Adrenal gland (tissue), 12 donors: Measurements from ENCODE around the gene CRISPLD2. TPM values are rescaled to one million over a fixed set of nuclear protein-coding genes. Genes with fewer than 3 reads are reported as not detected.

Experiments
- DNase-seq, 7 donors: peaks; one replicate each; pipeline ENCODE4 v3.0.0-alpha.2; 2019 to 2020
- H3K27ac ChIP-seq, 5 donors: fragments of 200-600 bp; sonication (generic) in 4 of 5; 1 replicate in 3 of 5; 2 replicates in 2 of 5; pipeline versions ENCODE4 v1.5.1 to v1.8.0; 2016 to 2020; ENCODE audit warnings: mild to moderate bottlenecking in 1 of 5
- H3K27me3 ChIP-seq: fragments of 200-600 bp; 2 replicates; pipeline ENCODE4 v1.8.0; 2021
- H3K36me3 ChIP-seq, 2 donors: fragments of 200-600 bp; replicated peaks in 1 of 2; 1 replicate in 1 of 2; 2 replicates in 1 of 2; pipeline versions ENCODE4 v1.5.1 to v1.8.0; 2018 to 2022
- H3K4me1 ChIP-seq, 2 donors: fragments of 200-600 bp; replicated peaks in 1 of 2; 1 replicate in 1 of 2; 2 replicates in 1 of 2; pipeline versions ENCODE4 v1.5.1 to v1.8.0; 2018 to 2021
- H3K4me3 ChIP-seq, 4 donors: fragments of 200-600 bp; sonication (generic) in 3 of 4; one replicate each; pipeline ENCODE4 v1.5.1; 2016 to 2018
- H3K9me3 ChIP-seq, 3 donors: fragments of 200-600 bp; sonication (generic) in 1 of 3; replicated peaks in 1 of 3; 1 replicate in 2 of 3; 2 replicates in 1 of 3; pipeline versions ENCODE4 v1.5.1 to v1.8.0; 2016 to 2021
- POLR2A ChIP-seq, 2 donors: fragments of 450-650 bp; IDR thresholded peaks; one replicate each; pipeline ENCODE4 v1.6.1; 2017; ENCODE audit warnings: antibody characterized with exemption in 2 of 2, mild to moderate bottlenecking in 2 of 2, moderate library complexity in 1 of 2
- WGBS, 4 donors: extraction: QIAGEN DNeasy Blood & Tissue Kit in 2 of 4; methylation state at CpG; one replicate each; pipeline versions ENCODE4 v1.1.5 to v1.1.7; 2013 to 2017; 5-methylcytosine and 5-hydroxymethylcytosine counted together
- intact Hi-C, 2 donors: fragments of 100-400 bp; cut with DNase I; formaldehyde crosslinking; loops; one replicate each; pipeline versions ENCODE4 v1.14.1 to v1.15.0; 2022 to 2023
- polyA plus RNA-seq, 3 donors: library from polyadenylated mRNA; stranded (reverse); fragments of 200-250 nt in 2 of 3; fragments of 350-450 nt in 1 of 3; fragmentation: Illumina TruSeq in 1 of 3; extraction: RNeasy Lipid Tissue Mini Kit (QIAGEN cat#74804) in 1 of 3; gene quantifications; one replicate each; pipeline ENCODE4 v1.2.3, GENCODE V29; 2013 to 2014
- total RNA-seq, 9 donors: library from RNA; depleted of rRNA in 4 of 9; stranded (reverse); fragments of >200 nt in 4 of 9; fragments of 120-200 nt in 1 of 9; fragmentation: NEBNext Ultra II Directional in 1 of 9; extraction: Animal tissue kit (Norgen Biotek cat#: 25700) in 1 of 9; gene quantifications; one replicate each; pipeline versions ENCODE4 v1.1.0 to v1.2.4, GENCODE V29; 2013 to 2023
- TF ChIP-seq, protein P1 (sequence below), 6 experiments: fragments of 450-650 bp in 4 of 6; fragments of 200-600 bp in 2 of 6; sonication (generic) in 1 of 6; IDR thresholded peaks; 1 replicate in 5 of 6; 2 replicates in 1 of 6; pipeline versions ENCODE4 v1.5.1 to v1.8.0; 2016 to 2021; ENCODE audit warnings: antibody characterized with exemption in 6 of 6, mild to moderate bottlenecking in 2 of 6, moderate library complexity in 1 of 6
- donor health status: healthy with polysubstance abuse.
- donor health status: Bipolar disorder and iron deficiency.
- donor health status: DM: yes; HTN: yes; CAD: no.
- donor health status: DM: no; HTN: no; CAD: no.
- donor health status: DM: no; HTN: no; CAD: no.
- donor health status: DM: yes; HTN: yes; CAD: no.

CRISPLD2 gene
- total and polyA plus RNA-seq, 12 donors = 2.1 to 362 (median 57.5) TPM

DNA sequence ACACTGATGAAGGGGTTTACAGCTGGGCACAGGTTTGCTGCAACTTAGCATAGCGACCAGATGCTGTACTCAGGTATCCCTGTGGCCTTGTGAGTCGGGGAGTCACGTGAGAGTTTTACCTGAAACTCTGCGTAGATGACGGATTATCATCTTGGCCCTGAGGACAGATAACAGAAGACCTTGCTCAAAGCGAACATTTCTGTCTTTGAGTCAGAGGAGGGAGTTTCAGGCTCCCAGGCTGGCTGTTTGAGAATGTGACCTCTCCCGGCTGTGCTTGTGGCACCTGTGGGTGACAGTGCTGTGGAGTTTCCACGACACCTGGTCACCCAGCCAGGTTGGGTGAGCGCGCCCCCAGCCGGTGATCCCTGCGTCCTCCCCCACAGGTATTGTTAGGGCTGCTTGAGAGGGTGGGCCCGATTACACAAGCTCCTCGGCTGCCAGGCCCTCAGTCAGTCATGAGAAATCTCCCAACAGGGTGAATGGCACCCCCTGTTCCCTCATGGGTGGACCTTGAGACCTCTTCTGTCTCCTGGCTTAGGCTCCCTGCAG lies 44.4 kb upstream of the CRISPLD2 start:
- peaks cover 0 to 64% of the 10 kb centered on the region in 2 donors for H3K36me3 ChIP-seq
- H3K9me3 ChIP-seq = no peaks in the 10 kb centered on the region
- peak in 2 of 7 donors; percentile 29 to 39 for DNase-seq
- peak overlapping the region in 2 of 5 donors; percentile 26 to 59 for H3K27ac ChIP-seq
- no peak overlapping the region for H3K4me3 ChIP-seq
- intact Hi-C loops = no loop called here
- no peaks in the 10 kb centered on the region for H3K27me3 ChIP-seq
- peaks cover 0 to 7% of the 10 kb centered on the region in 2 donors for H3K4me1 ChIP-seq
- WGBS, 4 donors = 55 to 75% (median 64%) methylated on average over 9 to 14 of the region's 14 CpGs
- TF ChIP-seq POLR2A (IDR thresholded peaks at IDR 0.05) = no peak
- TF ChIP-seq, protein P1, sequence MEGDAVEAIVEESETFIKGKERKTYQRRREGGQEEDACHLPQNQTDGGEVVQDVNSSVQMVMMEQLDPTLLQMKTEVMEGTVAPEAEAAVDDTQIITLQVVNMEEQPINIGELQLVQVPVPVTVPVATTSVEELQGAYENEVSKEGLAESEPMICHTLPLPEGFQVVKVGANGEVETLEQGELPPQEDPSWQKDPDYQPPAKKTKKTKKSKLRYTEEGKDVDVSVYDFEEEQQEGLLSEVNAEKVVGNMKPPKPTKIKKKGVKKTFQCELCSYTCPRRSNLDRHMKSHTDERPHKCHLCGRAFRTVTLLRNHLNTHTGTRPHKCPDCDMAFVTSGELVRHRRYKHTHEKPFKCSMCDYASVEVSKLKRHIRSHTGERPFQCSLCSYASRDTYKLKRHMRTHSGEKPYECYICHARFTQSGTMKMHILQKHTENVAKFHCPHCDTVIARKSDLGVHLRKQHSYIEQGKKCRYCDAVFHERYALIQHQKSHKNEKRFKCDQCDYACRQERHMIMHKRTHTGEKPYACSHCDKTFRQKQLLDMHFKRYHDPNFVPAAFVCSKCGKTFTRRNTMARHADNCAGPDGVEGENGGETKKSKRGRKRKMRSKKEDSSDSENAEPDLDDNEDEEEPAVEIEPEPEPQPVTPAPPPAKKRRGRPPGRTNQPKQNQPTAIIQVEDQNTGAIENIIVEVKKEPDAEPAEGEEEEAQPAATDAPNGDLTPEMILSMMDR (IDR thresholded peaks at IDR 0.05) = no peak

DNA sequence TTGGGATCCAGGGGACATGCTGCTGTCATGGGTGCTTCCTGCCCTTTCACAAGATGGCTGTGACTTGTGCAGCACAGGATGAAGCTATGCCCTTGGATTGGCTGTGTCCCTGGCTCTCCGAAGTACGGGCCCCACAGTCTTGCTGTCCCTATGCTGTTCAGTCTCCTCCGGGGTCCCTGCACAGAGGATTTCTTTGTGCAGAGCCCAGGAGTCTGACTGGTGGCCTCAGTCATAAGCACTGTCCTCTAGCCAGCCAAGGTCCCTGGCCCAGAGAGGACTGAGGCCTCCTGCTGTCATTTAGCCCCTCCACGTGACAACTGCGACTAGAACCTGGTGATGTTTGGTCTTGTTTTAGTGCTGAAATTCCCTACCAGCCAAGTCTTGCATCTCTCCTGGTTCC lies 42.4 kb upstream of the CRISPLD2 start:
- Histone ChIP-seq H3K4me1 (peaks cover 0 to 7% of the 10 kb centered on the region in 2 donors), H3K9me3 (no peaks in the 10 kb centered on the region), H3K27ac (no peak overlapping the region), H3K4me3 (no peak overlapping the region), H3K36me3 (peaks cover 0 to 64% of the 10 kb centered on the region in 2 donors), H3K27me3 (no peaks in the 10 kb centered on the region)
- 80 to 96% (median 92%) methylated on average over 1 to 5 of the region's 5 CpGs for WGBS, 4 donors
- TF ChIP-seq, protein P1 (IDR thresholded peaks at IDR 0.05) = no peak
- TF ChIP-seq POLR2A (IDR thresholded peaks at IDR 0.05) = no peak
- DNase-seq = no peak
- intact Hi-C loops = no loop called here

DNA sequence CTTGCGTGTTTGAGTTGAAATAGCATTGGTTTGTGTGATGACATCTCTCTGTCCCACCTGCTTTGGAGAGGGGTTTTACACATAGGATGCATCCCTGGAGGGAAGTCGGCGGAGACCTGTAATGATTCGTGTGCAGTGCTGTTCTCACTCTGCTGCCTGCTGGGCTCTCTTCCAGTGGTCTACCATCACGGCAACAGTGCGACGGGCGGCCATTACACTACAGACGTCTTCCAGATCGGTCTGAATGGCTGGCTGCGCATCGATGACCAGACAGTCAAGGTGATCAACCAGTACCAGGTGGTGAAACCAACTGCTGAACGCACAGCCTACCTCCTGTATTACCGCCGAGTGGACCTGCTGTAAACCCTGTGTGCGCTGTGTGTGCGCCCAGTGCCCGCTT lies 41.1 kb upstream of the CRISPLD2 start:
- Histone ChIP-seq H3K9me3 (no peaks in the 10 kb centered on the region), H3K4me3 (no peak overlapping the region), H3K27me3 (no peaks in the 10 kb centered on the region), H3K27ac (no peak overlapping the region), H3K36me3 (peaks cover 0 to 51% of the 10 kb centered on the region in 2 donors), H3K4me1 (peaks cover 0 to 7% of the 10 kb centered on the region in 2 donors)
- TF ChIP-seq POLR2A (IDR thresholded peaks at IDR 0.05) = no peak
- TF ChIP-seq, protein P1 (IDR thresholded peaks at IDR 0.05) = no peak
- intact Hi-C loops = no loop called here
- WGBS, 4 donors = 90 to 98% (median 95%) methylated on average over 16 to 18 of the region's 18 CpGs
- DNase-seq = no peak

DNA sequence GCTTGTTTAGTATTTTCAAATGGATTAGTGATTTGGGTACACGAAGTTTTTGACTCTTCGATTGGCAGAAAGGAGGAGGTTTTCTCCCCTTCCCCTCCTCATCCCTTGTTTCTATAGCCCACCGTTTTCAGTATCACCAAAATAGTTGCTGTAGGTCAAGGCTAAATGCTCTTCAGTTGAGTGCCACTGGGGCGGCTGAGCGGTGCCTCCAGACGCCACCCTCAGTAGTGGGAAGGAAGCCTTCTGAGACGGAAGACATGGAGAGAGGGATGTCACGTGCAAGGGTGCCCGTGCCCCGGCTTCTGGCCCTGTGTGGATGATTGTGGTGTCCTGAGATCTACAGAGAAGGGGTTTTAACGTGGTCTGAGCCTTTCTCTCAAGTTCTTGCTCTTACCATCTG lies 39.7 kb upstream of the CRISPLD2 start:
- intact Hi-C loops = no loop called here
- TF ChIP-seq POLR2A (IDR thresholded peaks at IDR 0.05) = no peak
- 89 to 95% (median 91%) methylated on average over 11 of the region's 11 CpGs for WGBS, 4 donors
- Histone ChIP-seq H3K36me3 (peaks cover 0 to 39% of the 10 kb centered on the region in 2 donors), H3K27ac (no peak overlapping the region), H3K4me1 (peaks cover 0 to 3% of the 10 kb centered on the region in 2 donors), H3K4me3 (no peak overlapping the region), H3K9me3 (no peaks in the 10 kb centered on the region), H3K27me3 (no peaks in the 10 kb centered on the region)
- DNase-seq = no peak
